ENCODE results near the gene OR2M2. TPM values are rescaled to one million over a fixed set of nuclear protein-coding genes. Genes with fewer than 3 reads are reported as not detected.

The OR2M2 gene
- total RNA-seq, 1 donor from 2014 or later = not detected

DNA sequence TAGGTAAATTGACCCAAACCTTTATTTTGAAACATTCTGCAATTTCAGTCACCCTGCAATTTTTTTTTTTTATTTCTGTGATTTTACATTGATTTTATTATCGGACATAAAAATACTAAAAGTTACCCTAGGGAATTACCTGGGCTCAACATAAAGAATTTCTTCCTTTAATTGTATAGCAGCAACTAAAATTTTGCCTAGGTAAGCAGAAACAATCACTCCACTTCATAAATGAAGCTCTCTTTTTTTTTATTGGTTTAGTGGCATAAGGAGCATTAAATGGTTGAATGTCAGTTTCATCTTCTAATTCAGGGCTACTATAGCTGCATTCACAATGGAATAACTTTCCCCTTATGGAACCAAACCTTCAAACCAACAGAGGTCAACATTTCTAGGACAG lies 41.3 kb downstream of the OR2M2 start:
- Mint-ChIP-seq H3K4me1 (no peaks in the 10 kb centered on the region), H3K36me3 (no peaks in the 10 kb centered on the region), H3K9me3 (peaks cover 74% of the 10 kb centered on the region), H3K27ac (no peak overlapping the region), H3K27me3 (ENCODE audit: low read depth) (no peaks in the 10 kb centered on the region), H3K4me3 (no peak overlapping the region)
- no peak for DNase-seq (ENCODE audit: low spot score in 2 of 2, unreplicated experiment in 2 of 2)
- TF ChIP-seq, protein P1, sequence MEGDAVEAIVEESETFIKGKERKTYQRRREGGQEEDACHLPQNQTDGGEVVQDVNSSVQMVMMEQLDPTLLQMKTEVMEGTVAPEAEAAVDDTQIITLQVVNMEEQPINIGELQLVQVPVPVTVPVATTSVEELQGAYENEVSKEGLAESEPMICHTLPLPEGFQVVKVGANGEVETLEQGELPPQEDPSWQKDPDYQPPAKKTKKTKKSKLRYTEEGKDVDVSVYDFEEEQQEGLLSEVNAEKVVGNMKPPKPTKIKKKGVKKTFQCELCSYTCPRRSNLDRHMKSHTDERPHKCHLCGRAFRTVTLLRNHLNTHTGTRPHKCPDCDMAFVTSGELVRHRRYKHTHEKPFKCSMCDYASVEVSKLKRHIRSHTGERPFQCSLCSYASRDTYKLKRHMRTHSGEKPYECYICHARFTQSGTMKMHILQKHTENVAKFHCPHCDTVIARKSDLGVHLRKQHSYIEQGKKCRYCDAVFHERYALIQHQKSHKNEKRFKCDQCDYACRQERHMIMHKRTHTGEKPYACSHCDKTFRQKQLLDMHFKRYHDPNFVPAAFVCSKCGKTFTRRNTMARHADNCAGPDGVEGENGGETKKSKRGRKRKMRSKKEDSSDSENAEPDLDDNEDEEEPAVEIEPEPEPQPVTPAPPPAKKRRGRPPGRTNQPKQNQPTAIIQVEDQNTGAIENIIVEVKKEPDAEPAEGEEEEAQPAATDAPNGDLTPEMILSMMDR (IDR thresholded peaks at IDR 0.05; ENCODE audit: unreplicated experiment) = no peak

DNA sequence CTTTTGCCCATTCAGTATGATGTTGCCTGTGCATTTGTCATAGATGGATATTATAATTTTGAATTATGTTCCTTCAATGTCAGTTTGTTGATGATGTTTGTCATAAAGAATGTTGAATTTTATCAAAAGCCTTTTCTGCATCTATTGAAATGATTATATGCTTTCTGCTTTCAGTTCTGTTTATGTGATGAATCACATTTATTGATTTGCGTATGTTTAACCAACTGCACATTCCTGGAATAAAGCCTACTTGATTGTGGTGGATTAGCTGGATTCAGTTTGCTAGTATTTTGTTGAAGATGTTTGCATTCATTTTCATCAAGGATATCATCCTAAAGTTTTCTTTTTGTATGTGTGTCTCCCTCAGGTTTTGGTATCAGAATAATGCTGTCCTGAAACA lies 50.9 kb downstream of the OR2M2 start:
- no peak overlapping the region for H3K4me3 Mint-ChIP-seq
- H3K27me3 Mint-ChIP-seq (ENCODE audit: low read depth) = no peaks in the 10 kb centered on the region
- H3K9me3 Mint-ChIP-seq = peaks cover 72% of the 10 kb centered on the region
- no peaks in the 10 kb centered on the region for H3K36me3 Mint-ChIP-seq
- no peak for DNase-seq (ENCODE audit: low spot score in 2 of 2, unreplicated experiment in 2 of 2)
- TF ChIP-seq, protein P1 (IDR thresholded peaks at IDR 0.05; ENCODE audit: unreplicated experiment) = no peak
- H3K4me1 Mint-ChIP-seq = no peaks in the 10 kb centered on the region
- no peak overlapping the region for H3K27ac Mint-ChIP-seq

DNA sequence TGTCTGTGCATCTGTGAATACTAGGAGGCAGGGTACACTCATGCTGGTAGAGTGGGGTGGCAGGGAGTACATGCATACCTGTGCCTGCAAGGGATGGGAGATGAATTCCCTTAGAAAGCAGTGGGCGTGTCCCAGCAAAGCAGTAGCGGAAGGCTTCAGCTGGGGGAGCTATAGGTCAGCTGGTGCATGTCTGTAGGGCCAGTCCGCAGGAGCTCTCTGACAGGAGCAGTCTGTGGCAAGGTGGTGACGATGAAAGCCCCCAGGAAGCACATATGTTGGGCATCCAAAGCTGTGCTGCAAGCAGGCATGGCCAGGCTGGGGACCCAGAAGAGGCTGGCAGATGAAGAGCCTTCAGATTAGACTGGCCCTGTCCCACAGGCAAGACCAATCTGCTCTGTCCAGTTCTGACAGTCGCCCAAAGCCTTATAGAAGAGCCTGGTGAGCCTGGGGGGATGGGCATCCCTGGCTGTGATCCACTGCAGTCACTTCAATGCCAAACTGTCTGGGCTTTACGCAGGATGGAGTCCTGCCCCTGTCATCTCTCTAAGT lies 54.8 kb downstream of the OR2M2 start:
- no peak for DNase-seq (ENCODE audit: low spot score in 2 of 2, unreplicated experiment in 2 of 2)
- Mint-ChIP-seq H3K27me3 (ENCODE audit: low read depth) (no peaks in the 10 kb centered on the region), H3K4me1 (no peaks in the 10 kb centered on the region), H3K4me3 (no peak overlapping the region), H3K27ac (no peak overlapping the region), H3K36me3 (no peaks in the 10 kb centered on the region), H3K9me3 (peaks cover 70% of the 10 kb centered on the region)
- TF ChIP-seq, protein P1 (IDR thresholded peaks at IDR 0.05; ENCODE audit: unreplicated experiment) = no peak

Other genes with a start within 250 kb of the OR2M2 start
- 0.13 TPM in 1 of 3 replicates, not detected in the others for gene OR2AJ1, start 249.9 kb upstream of the OR2M2 start, total RNA-seq
- not detected in 3 replicates for gene OR2L8, start 226.0 kb upstream of the OR2M2 start, total RNA-seq
- gene OR2AK2, start 209.6 kb upstream of the OR2M2 start, total RNA-seq = not detected in 3 replicates
- not detected in 3 replicates for gene OR2L5, start 161.2 kb upstream of the OR2M2 start, total RNA-seq
- 0.22 to 0.31 TPM (median 0.23 TPM) in 3 replicates for gene OR2L2, start 144.8 kb upstream of the OR2M2 start, total RNA-seq
- not detected in 3 replicates for gene OR2L3, start 128.0 kb upstream of the OR2M2 start, total RNA-seq
- not detected in 3 replicates for gene OR2L13, start 79.6 kb upstream of the OR2M2 start, total RNA-seq
- gene OR2M5, start 29.7 kb upstream of the OR2M2 start, total RNA-seq = not detected in 3 replicates
- gene OR2M3, start 22.4 kb downstream of the OR2M2 start, total RNA-seq = not detected in 3 replicates
- gene OR2M4, start 56.6 kb downstream of the OR2M2 start, total RNA-seq = not detected in 3 replicates
- not detected in 3 replicates for gene OR2T33, start 103.2 kb downstream of the OR2M2 start, total RNA-seq
- gene OR2T12, start 128.6 kb downstream of the OR2M2 start, total RNA-seq = not detected in 3 replicates
- not detected in 3 replicates for gene OR2M7, start 149.7 kb downstream of the OR2M2 start, total RNA-seq
- gene OR14C36, start 174.0 kb downstream of the OR2M2 start, total RNA-seq = not detected in 3 replicates
- gene OR2T4, start 186.8 kb downstream of the OR2M2 start, total RNA-seq = not detected in 3 replicates
- not detected in 3 replicates for gene OR2T6, start 200.9 kb downstream of the OR2M2 start, total RNA-seq
- gene OR2T1, start 228.2 kb downstream of the OR2M2 start, total RNA-seq = not detected in 3 replicates